Neural cell (in vitro differentiated cells): ENCODE data around the gene NDUFS3. TPM values are rescaled to one million over a fixed set of nuclear protein-coding genes. Genes with fewer than 3 reads are reported as not detected.
"Not testable (repeated sequence)": the region's sequence is repeated elsewhere in the genome, so short reads cannot be mapped to it uniquely, and the experiment has no call there.

Source experiments
- H2AFZ ChIP-seq: fragments of 200-600, 300-800 bp; sonication (generic), shearing (Covaris generic); 2 replicates; pipeline ENCODE4 v1.6.0; 2014; ENCODE audit warnings: low read depth, mild to moderate bottlenecking, antibody characterized with exemption, low read length, moderate library complexity
- H3F3A ChIP-seq: fragments of 200-600 bp; shearing (Covaris generic); 2 replicates; pipeline ENCODE4 v1.6.1; 2016; ENCODE audit warnings: mild to moderate bottlenecking, moderate library complexity, mixed read lengths, antibody characterized with exemption, low read length; ENCODE audit not compliant: insufficient read depth, poor library complexity, severe bottlenecking
- H3K27ac ChIP-seq: fragments of 200-600, 300-800 bp; sonication (generic), shearing (Covaris generic); 2 replicates; pipeline ENCODE4 v1.5.1; 2014; ENCODE audit warnings: mild to moderate bottlenecking, low read length, moderate library complexity
- H3K27me3 ChIP-seq: fragments of 300-800, 200-600 bp; sonication (generic), shearing (Covaris generic); 2 replicates; pipeline ENCODE4 v1.6.0; 2014; ENCODE audit warnings: mild to moderate bottlenecking, low read depth, low read length, moderate library complexity; ENCODE audit not compliant: insufficient read depth
- H3K36me3 ChIP-seq: fragments of 300-800, 200-600 bp; sonication (generic), shearing (Covaris generic); 2 replicates; pipeline ENCODE4 v1.5.1; 2014; ENCODE audit warnings: mild to moderate bottlenecking, antibody characterized with exemption, low read length, moderate library complexity; ENCODE audit not compliant: insufficient read depth
- H3K4me2 ChIP-seq: fragments of 300-800, 200-600 bp; sonication (generic), shearing (Covaris generic); 2 replicates; pipeline ENCODE4 v1.6.0; 2014; ENCODE audit warnings: mild to moderate bottlenecking, low read length
- H3K4me3 ChIP-seq: fragments of 300-800, 200-600 bp; sonication (generic), shearing (Covaris generic); 2 replicates; pipeline ENCODE4 v1.5.1; 2014; ENCODE audit warnings: mild to moderate bottlenecking, low read length, moderate library complexity
- H3K79me2 ChIP-seq: fragments of 200-600 bp; shearing (Covaris generic); replicated peaks from 2 replicates; pipeline ENCODE4 v1.6.0; 2014; ENCODE audit warnings: mild to moderate bottlenecking, low read length, moderate library complexity; ENCODE audit not compliant: insufficient read depth
- H3K9ac ChIP-seq: fragments of 300-800, 200-600 bp; sonication (generic), shearing (Covaris generic); 2 replicates; pipeline ENCODE4 v1.6.1; 2016; ENCODE audit warnings: mild to moderate bottlenecking, low read length, mixed read lengths
- H3K9me2 ChIP-seq: fragments of 200-600 bp; shearing (Covaris generic); 2 replicates; pipeline ENCODE4 v1.6.1; 2016; ENCODE audit warnings: mild to moderate bottlenecking, low read length, mixed read lengths; ENCODE audit not compliant: insufficient read depth
- H3K9me3 ChIP-seq: fragments of 200-600, 300-800 bp; sonication (generic), shearing (Covaris generic); 2 replicates; pipeline ENCODE4 v1.6.1; 2016; ENCODE audit warnings: mild to moderate bottlenecking, mixed run types, low read length, moderate library complexity, mixed read lengths
- H4K20me1 ChIP-seq: fragments of 200-600 bp; shearing (Covaris generic); 2 replicates; pipeline ENCODE4 v1.6.1; 2016; ENCODE audit warnings: mild to moderate bottlenecking, mixed run types; ENCODE audit not compliant: insufficient read depth
- CTCF ChIP-seq: fragments of 450-650 bp; IDR thresholded peaks from 2 replicates; pipeline ENCODE4 v1.5.1; 2014; ENCODE audit warnings: antibody characterized with exemption, mild to moderate bottlenecking, moderate library complexity; ENCODE audit not compliant: poor library complexity, severe bottlenecking
- EP300 ChIP-seq: fragments of 450-650 bp; conservative IDR thresholded peaks from 2 replicates; pipeline ENCODE4 v1.6.1; 2014; ENCODE audit warnings: antibody characterized with exemption, mild to moderate bottlenecking, moderate library complexity; ENCODE audit not compliant: poor library complexity, severe bottlenecking
- EZH2 ChIP-seq: fragments of 200-600, 300-800 bp; shearing (Covaris generic), sonication (generic); IDR thresholded peaks from 2 replicates; pipeline ENCODE4 v1.6.1; 2014; ENCODE audit warnings: antibody characterized with exemption, low read length, borderline replicate concordance, mild to moderate bottlenecking; ENCODE audit not compliant: insufficient read depth, poor library complexity, severe bottlenecking
- MXI1 ChIP-seq: fragments of 450-650 bp; conservative IDR thresholded peaks from 2 replicates; pipeline ENCODE4 v1.6.1; 2014; ENCODE audit warnings: antibody characterized with exemption, mild to moderate bottlenecking; ENCODE audit not compliant: poor library complexity, severe bottlenecking
- POLR2AphosphoS5 ChIP-seq: IDR thresholded peaks from 2 replicates; pipeline ENCODE4 v1.6.1; 2012
- RAD21 ChIP-seq: fragments of 450-650 bp; conservative IDR thresholded peaks from 2 replicates; pipeline ENCODE4 v1.6.1; 2014; ENCODE audit warnings: antibody characterized with exemption, mild to moderate bottlenecking, moderate library complexity
- REST ChIP-seq: IDR thresholded peaks from 2 replicates; pipeline ENCODE4 v1.6.1; 2012; ENCODE audit warnings: borderline replicate concordance
- SMC3 ChIP-seq: fragments of 450-650 bp; conservative IDR thresholded peaks from 2 replicates; pipeline ENCODE4 v1.6.1; 2014; ENCODE audit warnings: antibody characterized with exemption, mild to moderate bottlenecking, moderate library complexity; ENCODE audit not compliant: poor library complexity
- TAF1 ChIP-seq: IDR thresholded peaks from 2 replicates; pipeline ENCODE4 v1.6.1; 2012; ENCODE audit warnings: low read depth
- polyA plus RNA-seq: library from polyadenylated mRNA; depleted of rRNA; stranded (reverse); fragments of >200 nt; gene quantifications from 2 replicates; pipeline ENCODE4 v1.2.3, GENCODE V29; 2014

Gene NDUFS3
- polyA plus RNA-seq, 1 donor from 2014 or later, result 186 TPM

GRCh38 chr11:47545298-47545697 is 33.6 kb upstream of the NDUFS3 start:
- H3K27ac ChIP-seq, result no peak overlapping the region
- H3K36me3 ChIP-seq, result no peaks in the 10 kb centered on the region
- H3K9ac ChIP-seq, result no peak overlapping the region
- H2AFZ ChIP-seq, result no peak overlapping the region
- TF ChIP-seq SMC3 (no peak), MXI1 (no peak), CTCF (no peak), RAD21 (no peak), POLR2AphosphoS5 (no peak), TAF1 (no peak), EZH2 (no peak), REST (no peak), EP300 (no peak)
- H3K79me2 ChIP-seq, result peaks cover 84% of the 10 kb centered on the region
- H3F3A ChIP-seq, result no peaks in the 10 kb centered on the region
- H3K4me3 ChIP-seq, result no peak overlapping the region
- H4K20me1 ChIP-seq, result no peaks in the 10 kb centered on the region
- no peak overlapping the region for H3K4me2 ChIP-seq
- H3K9me3 ChIP-seq, result no peaks in the 10 kb centered on the region
- no peaks in the 10 kb centered on the region for H3K27me3 ChIP-seq
- H3K9me2 ChIP-seq, result no peaks in the 10 kb centered on the region

DNA sequence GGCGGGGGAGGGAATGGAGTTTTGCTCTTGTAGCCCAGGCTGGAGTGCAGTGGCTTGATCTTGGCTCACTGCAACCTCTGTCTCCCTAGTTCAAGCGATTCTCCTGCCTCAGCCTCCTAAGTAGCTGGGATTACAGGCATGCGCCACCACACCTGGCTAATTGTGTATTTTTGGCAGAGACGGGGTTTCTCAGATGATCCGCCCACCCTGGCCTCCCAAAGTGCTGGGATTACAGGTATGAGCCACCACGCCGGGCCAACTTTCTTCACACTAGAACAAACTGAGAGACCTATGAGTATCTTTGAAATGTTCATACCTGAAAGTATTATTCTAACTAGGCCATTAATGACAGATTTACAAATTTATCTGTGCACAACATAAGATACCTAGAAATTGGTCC is 32.6 kb upstream of the NDUFS3 start:
- H3K36me3 ChIP-seq, H3K27me3 ChIP-seq, H3K9me3 ChIP-seq, H3K9me2 ChIP-seq, H3K9ac ChIP-seq, H3K4me3 ChIP-seq, H3F3A ChIP-seq, H4K20me1 ChIP-seq, H3K27ac ChIP-seq, H2AFZ ChIP-seq, H3K4me2 ChIP-seq: not testable (repeated sequence)
- peaks cover 89% of the 10 kb centered on the region for H3K79me2 ChIP-seq
